WTC11 (cell line): ENCODE measurements around the gene CCDC6.

Source experiments
- MLX ChIP-seq: sonication (generic); formaldehyde crosslinking; IDR thresholded peaks from 2 replicates; pipeline ENCODE4 v1.8.1; 2023; ENCODE audit warnings: mild to moderate bottlenecking, missing genetic modification reagents, moderate library complexity
- NFYB ChIP-seq: sonication (generic); formaldehyde crosslinking; conservative IDR thresholded peaks from 2 replicates; pipeline ENCODE4 v1.8.0; 2022; ENCODE audit warnings: low read depth, missing genetic modification reagents
- NR1H2 ChIP-seq: sonication (generic); formaldehyde crosslinking; IDR thresholded peaks from 2 replicates; pipeline ENCODE4 v1.9.0; 2021; ENCODE audit warnings: mild to moderate bottlenecking, moderate library complexity, missing genetic modification reagents
- NR3C1 ChIP-seq: sonication (generic); formaldehyde crosslinking; conservative IDR thresholded peaks from 2 replicates; pipeline ENCODE4 v1.8.1; 2023; ENCODE audit warnings: low read depth, mild to moderate bottlenecking, missing genetic modification reagents

DNA sequence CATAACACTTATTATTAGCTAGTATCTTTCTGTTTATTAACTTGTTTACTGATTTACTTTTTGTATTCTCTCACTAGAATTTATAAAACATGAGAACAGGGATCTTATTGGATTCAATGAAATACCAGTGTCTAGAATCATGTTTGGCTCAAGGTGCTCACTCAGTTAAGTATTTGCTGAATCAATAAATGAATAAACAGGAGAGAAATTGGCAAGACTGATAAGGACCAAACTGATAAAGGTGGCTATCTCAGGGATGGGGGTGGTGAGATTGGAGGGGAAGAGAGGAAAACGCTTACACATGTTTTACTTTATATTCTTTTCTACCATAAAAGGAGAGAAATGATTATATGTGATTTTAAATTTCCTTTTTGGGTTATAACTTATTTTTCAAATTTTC lies 43.3 kb upstream of the CCDC6 start:
- TF ChIP-seq MLX: no peak
- TF ChIP-seq NFYB (CRISPR knock-in tag): no peak
- TF ChIP-seq NR3C1 (CRISPR knock-in tag): no peak
- no peak for TF ChIP-seq NR1H2 (CRISPR knock-in tag)
